GM18873 (cell line): ENCODE results near the gene VAV2.

Experiments
- ATAC-seq: cut with Tn5 transposase; IDR thresholded peaks from one replicate; pipeline ENCODE4 v1.9.1; 2021; ENCODE audit warnings: mild to moderate bottlenecking, moderate library complexity, moderate number of reproducible peaks; ENCODE audit not compliant: unreplicated experiment, low FRiP score

Gene VAV2

GRCh38 chr9:133779516-133780403 is 212.4 kb downstream of the VAV2 start:
- ATAC-seq: no peak

DNA sequence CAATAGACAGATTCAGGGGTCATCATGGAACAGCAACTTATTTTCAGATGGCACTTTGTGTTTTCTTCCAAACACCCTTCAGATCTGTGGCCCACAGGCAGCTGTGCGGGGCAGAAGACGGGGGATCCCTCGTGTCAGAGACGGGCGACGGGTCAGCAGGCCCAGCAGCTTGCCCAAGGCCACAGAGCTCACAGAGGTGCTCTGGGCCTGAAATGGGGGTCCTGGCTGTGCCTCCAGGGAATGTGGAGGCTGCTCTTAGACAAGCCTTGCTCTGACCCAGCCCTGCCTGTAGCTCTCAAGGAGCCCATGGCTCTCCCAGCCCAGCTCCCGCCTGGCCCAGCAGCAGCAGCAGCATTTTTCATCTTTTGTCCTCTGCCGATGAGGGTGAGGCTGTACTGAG is 213.0 kb downstream of the VAV2 start:
- ATAC-seq: no peak

DNA sequence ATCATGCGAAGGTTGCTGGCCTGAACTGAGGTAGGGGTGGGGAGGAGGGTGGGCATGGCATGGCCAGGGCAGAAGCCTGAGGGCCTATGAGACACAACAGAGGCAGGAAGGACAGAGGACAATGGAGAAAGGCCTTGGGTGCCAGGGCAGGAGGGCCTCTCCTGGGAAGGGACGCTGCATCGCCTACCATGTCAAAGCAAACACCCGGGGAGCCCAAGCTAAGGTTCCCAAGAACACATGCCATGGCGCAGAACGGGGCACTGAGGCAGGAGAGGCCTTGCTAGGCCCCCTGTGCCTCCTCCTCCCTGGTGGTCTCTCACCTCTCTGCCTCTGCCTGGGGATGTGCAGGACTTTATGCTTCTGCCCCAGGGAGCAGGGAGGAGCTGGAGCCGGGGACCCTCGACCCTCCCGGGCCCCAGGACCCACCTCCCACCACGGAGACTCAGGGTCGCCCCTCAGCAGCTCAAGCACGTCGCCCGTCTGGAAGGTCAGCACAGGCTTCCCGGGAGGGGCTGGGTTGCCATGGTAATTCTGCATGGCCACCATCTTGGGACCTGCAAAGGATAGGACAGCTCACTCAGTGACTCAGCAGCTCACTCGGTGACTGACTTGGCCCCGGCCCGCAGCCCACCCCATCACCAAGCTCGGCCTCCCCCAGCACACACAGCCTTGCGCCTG is 213.6 kb downstream of the VAV2 start:
- ATAC-seq: no peak

GRCh38 chr9:133777871-133778270 is 214.3 kb downstream of the VAV2 start:
- ATAC-seq: no peak

- ATAC-seq: no peak
These were observed 214.9 kb downstream of the VAV2 start for GRCh38 chr9:133777068-133777791.

DNA sequence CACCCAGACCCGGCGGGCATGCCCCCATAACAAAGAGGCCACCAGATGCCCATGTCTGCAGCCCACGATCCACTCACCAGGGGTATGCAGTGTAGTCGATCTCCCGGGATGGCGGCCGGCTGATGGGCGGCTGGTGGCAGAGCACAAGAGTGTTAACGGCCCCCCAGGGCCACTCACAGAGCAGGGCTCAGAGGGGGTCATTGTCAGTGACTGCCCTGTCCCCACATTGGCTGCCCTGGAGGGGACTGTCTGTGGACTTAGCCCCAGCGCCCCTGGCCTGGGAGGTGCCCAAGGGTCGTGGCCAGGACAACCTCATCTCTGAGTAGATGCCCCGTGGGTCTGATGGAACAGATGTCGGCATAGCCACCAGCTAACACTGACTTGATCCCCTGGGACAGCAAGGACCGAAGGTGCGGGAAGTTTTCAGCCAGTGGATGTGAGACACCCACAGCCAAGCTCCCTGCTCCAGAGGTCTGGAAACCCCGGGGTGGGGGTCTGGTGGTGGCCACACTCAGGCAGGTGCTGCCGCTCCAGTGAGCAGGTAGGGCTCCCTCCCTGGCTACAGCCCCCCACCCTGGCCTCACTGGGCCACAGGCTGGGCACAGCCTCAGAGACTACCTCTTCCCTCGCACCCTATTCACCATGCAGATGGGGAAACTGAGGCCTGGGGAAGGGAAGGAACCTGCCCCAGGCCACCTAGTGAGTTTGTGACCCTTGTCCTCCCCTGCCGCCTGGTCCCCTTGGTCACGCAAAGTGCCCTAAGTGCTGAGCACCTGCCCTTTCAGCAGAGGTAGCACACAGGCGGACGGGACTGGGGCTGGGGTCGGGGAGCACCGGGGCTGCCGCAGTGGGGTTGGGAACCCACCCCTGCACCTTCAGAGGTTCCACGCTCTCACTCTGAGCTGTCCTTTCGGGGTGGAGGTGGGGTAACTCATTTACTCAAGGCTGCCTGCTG is 215.9 kb downstream of the VAV2 start:
- ATAC-seq: no peak

GRCh38 chr9:133775291-133775690 is 216.8 kb downstream of the VAV2 start:
- no peak for ATAC-seq

DNA sequence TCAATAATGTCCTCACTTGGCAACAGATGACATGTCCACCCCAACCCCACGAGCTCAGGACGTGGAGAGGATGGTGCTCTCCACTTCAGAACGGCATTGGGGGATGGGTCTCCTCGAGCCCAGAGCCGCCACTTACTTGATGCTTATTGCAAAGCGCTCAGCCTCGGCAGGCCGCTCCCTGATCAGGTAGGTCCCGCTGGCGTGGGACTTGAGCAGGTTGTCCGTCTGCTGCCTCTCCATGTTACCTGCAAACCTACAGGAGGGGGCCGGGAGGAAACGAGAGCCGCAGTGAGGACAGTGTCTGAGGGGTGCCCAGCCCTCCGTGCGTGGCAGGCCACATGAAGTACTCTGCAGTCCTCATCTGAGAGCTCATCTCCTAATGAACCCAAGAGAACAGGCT is 217.3 kb downstream of the VAV2 start:
- ATAC-seq: no peak

DNA sequence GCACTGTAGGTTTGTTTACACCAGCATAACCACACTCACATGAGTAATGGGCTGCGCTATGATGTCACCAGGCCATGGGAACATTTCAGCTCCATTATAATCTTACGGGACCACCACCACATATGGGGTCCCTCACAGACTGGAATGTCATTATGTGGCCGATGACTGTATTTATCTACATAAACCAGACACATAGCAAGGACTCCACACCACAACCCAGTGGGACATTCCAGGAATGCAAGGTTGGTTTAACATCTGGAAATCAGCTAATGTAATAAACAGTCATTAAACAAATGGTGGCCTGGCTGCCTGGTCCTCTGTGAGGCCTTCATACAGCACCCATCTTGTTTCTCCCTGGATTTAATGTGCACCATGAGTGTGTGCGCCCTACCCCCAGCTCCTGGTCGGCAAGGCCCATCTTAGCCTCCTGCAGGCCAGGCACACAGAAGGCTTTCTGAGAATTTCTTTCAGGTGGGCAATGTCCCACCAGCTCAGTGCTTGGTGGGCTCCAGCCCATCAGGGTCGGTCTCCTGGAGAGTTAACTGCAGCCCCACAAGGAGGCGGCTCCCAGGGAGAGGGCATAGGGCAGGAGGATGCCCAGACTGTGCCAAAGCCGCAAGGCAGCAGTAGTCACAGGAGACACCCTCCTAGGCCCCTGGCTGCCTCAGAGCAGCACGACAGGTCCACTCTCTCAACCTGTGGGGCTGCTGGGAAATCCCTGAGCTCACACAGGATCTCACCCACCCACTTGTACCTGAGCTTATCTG is 218.1 kb downstream of the VAV2 start:
- ATAC-seq: no peak

DNA sequence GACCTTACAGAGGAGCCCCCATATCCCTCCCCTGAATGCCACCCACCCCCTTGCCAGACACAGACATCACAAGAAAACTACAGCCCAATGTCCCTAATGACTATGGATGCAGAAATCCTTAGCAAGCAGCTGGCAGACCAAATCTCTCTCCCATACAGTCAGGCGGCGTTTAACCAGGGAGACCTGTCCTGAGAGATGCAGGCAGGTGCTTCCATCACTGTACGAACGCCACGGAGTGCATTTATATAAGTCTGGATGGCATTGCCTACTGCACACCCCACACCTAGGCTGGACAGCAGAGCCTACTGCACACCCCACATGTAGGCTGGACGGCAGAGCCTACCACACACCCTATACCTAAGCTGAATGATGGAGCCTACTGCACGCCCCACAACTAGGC is 219.5 kb downstream of the VAV2 start:
- ATAC-seq: no peak

DNA sequence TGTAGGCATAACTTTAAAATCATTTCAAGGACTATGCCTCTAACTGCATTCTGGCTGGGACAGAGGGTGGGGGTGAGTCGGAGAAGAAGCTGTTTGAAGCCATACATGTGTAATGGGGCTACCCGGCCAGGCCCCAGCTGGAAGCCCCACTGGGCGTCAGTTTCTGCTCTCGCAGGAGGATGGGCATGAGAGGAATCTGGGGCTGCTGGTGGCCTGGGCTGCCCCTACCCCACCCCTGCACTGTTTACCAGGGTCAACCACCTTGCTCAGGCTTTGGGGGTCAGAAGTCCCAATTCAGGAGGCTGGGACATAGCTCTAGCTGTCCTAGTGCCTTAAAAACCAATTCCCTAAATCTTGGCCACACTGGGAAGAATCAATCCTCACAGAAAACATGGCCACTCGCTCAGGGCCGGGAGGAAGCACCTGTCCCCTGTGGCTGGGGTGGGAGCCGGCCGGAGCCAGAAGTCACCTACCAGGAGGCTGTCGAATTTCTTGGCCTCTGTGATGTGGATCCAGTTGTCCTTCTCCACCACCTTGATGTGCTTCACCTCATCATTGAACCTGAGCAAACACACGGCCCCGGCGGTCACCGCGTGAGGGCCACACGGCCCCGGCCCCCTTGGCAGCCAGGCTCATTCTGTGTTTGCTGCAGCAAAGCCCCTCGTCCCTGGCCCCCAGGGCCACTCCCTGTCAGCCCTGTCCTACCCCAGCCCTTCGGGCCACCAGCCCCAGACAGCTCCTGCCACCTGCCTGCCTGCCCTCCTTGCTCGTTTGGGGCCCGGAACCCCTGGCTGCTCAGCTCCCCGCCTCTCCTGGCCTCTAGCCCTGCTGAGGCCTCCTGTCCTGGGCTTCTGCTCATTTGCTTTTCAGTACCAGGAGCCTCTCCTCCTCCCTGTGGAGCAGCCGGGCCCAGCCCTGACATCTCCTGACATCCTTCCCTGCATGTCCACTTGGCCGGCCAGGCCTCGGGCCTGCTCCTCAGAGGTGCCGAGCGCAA is 220.3 kb downstream of the VAV2 start:
- no peak for ATAC-seq

DNA sequence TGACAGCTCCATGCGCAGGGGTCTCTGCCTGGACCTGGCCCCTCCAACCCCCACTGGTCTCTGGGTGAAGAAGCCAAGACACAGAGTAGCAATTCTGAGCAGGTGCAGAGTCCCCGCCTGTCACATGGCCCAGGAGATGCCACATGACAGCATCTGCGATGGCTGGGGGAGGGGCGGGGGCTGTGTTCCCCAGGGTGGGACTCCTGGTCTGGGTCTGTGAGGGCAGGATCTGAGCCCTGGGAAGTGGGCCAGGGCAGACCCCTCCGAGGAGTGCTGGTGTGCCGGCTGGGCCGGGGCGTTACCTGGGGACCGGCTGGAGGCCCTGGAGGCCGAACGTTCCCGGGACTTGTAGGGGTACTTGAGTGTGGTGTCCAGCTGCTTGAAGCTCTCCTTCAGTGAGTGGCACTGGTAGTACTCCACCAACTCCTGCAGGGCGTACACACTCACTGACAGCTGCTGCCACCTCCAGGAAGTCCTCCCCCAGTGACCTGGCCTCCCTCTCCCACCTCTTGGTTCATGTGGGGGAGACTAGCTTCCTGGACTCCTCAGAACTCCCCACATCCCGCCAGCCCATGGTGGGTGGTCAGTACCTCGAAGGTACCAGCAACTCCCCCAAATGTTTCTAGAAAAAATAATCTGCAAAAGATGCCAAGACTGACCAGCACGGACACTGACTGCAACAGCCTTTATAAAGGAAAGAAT is 221.9 kb downstream of the VAV2 start:
- ATAC-seq: no peak

DNA sequence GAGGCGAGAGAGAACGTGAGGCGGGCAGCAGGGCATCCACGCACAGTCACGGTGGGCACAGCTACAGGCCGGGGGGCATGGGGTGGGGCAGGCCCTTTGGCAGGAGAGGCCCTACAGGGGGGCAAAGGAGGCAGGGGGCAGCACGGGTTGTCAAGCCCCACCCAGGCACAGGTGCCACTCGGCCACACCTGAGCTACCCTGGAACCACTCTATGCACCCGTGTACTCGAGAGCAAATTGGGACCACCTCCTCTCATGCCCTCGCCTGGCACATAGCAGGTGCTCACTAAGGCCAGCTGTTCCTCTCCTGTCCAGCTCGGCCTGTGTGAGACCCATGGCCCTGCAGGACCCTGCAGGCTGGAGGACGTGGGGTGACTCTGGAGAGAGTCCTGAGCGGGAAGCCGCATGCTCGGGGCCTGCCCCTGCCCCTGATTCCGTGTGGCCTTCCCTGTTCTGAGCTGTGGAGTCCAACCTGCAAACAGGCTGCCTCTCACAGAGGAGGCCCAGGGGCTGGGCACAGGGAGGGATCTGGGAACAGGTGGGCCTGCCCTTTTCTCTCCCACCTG is 222.5 kb downstream of the VAV2 start:
- no peak for ATAC-seq

DNA sequence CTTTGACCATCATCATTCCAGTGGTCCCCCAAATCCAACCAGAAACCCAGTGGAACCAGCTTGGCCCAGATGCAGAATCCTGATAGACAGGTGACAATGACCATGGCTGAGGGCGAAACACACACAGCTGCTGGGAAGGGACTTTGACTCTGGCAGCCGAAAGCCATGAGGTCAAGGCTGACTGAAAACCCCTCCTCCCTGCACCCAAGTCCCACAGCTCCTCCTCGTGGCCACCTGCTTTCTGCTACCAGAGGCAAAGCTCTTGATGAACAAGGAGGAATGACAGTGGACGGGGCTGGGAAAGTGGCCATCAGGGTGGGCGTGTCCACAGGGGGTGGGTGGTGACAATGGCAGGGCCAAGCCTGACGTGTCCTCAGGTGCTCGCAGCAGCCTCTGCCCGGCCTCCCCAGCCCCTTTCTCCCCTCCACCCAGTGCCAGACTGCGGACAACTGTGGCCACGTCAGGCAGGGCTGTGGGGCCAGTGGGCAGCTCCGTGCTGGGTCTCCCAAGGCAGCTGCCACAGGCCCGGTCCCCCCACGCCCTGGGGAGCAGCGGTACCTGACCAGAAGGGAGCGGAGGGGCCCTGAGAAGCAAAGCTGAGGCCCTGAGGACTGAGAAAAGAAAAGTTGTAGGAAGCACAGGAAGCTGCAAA is 223.1 kb downstream of the VAV2 start:
- no peak for ATAC-seq

DNA sequence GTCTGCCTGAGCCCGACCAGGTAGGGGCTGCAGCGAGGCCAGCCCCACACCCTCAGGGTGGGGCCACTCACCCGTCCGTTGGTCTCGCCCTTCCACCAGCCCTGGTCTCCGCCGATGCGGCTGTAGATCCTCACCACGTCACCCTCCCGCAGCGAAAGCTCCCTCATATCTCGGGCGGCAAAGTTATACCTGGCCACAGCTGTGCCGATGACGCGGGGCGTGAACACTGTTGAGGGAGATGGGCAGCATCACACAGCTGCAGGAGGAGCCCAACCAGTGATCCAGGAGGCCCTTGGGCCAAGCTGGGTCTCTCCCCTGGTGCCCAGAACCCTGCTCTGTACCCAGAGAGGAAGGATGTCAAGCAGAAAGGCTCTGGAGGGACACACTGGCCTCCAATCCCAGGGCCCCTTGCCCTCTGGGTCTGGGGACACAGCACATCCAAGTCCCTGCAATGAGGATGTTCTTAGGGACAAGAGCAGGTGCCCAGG is 223.7 kb downstream of the VAV2 start:
- ATAC-seq: no peak

DNA sequence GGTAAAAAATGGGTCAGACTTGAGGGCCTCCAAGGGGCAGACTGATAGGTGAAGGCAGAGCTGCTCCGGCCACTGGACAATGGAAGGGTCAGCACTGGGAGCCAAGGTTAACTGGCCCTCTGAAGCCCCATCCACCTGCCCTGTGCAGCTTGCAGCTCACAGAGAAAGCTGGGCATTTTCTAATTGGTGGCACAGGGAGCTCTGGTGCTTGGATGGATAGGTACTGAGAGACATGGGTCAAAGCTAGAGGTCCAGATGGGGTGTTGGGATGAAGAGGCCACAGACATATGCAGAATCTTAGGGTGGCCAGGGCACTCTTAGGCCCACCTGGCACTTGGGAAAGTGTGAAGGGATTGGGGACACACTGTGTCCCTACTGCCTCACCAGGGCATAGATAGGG is 224.5 kb downstream of the VAV2 start:
- no peak for ATAC-seq

- no peak for ATAC-seq
These were observed 225.1 kb downstream of the VAV2 start for GRCh38 chr9:133767008-133767407.
